Testis (tissue), 3 donors: Measurements from ENCODE around the gene NDST4. TPM values are rescaled to one million over a fixed set of nuclear protein-coding genes. Genes with fewer than 3 reads are reported as not detected.

Experiments
- DNase-seq: peaks from one replicate; pipeline ENCODE4 v3.0.0-alpha.2; 2019
- H3K27ac ChIP-seq, 2 donors: fragments of 200-600 bp; sonication (generic); one replicate each; pipeline ENCODE4 v1.5.1; 2019
- H3K27me3 ChIP-seq: fragments of 200-600 bp; sonication (generic); one replicate; pipeline ENCODE4 v1.5.1; 2019
- H3K36me3 ChIP-seq: fragments of 200-600 bp; sonication (generic); one replicate; pipeline ENCODE4 v1.5.1; 2017; ENCODE audit warnings: low read depth; ENCODE audit errors: missing control alignments
- H3K4me1 ChIP-seq: fragments of 200-600 bp; sonication (generic); one replicate; pipeline ENCODE4 v1.5.1; 2019
- H3K4me3 ChIP-seq, 2 donors: fragments of 200-600 bp; sonication (generic); one replicate each; pipeline ENCODE4 v1.5.1; 2017 to 2019
- H3K9me3 ChIP-seq: fragments of 200-600 bp; sonication (generic); one replicate; pipeline ENCODE4 v1.5.1; 2017
- CTCF ChIP-seq, 3 experiments: fragments of 450-650 bp in 2 of 3; fragments of 200-600 bp in 1 of 3; sonication (generic) in 1 of 3; IDR thresholded peaks; one replicate each; pipeline ENCODE4 v1.5.1; 2016 to 2019; ENCODE audit warnings: antibody characterized with exemption in 3 of 3, mild to moderate bottlenecking in 2 of 3, moderate library complexity in 1 of 3
- POLR2A ChIP-seq: fragments of 450-650 bp; IDR thresholded peaks from one replicate; pipeline ENCODE4 v1.6.1; 2017; ENCODE audit warnings: antibody characterized with exemption, mild to moderate bottlenecking, moderate library complexity
- WGBS, 2 donors: methylation state at CpG; one replicate each; pipeline ENCODE4 v1.1.5; 2018; 5-methylcytosine and 5-hydroxymethylcytosine counted together
- intact Hi-C: fragments of 100-400 bp; cut with DNase I; formaldehyde crosslinking; loops from one replicate; pipeline ENCODE4 v1.15.1; 2023; ENCODE audit warnings: low total_unique reads
- polyA plus RNA-seq: library from polyadenylated mRNA; stranded (reverse); fragments of 350-450 nt; fragmentation: Illumina TruSeq; extraction: RNeasy Lipid Tissue Mini Kit (QIAGEN cat#74804); gene quantifications from one replicate; pipeline ENCODE4 v1.2.3, GENCODE V29; 2014; ENCODE audit warnings: low read depth, low replicate concordance; ENCODE audit not compliant: insufficient read depth
- total RNA-seq, 2 donors: library from RNA; depleted of rRNA; stranded (reverse); fragments of >200 nt; gene quantifications; one replicate each; pipeline ENCODE4 v1.2.3, GENCODE V29; 2016

Gene NDST4
- total and polyA plus RNA-seq, 3 donors from 2014 or later, result 0.41 to 0.99 (median 0.55) TPM

- WGBS, 2 donors, result 79 to 84% methylated on average over 3 of the region's 3 CpGs
- Histone ChIP-seq H3K27ac (no peak overlapping the region), H3K27me3 (no peaks in the 10 kb centered on the region), H3K4me3 (no peak overlapping the region), H3K4me1 (peaks cover 9% of the 10 kb centered on the region), H3K9me3 (no peaks in the 10 kb centered on the region), H3K36me3 (no peaks in the 10 kb centered on the region)
- TF ChIP-seq POLR2A (no peak), CTCF (IDR thresholded peaks at IDR 0.05) (no peak)
- no peak for DNase-seq
- intact Hi-C loops, result no loop called here
These were observed 190.9 kb downstream of the NDST4 start for GRCh38 chr4:114922592-114922933.

- TF ChIP-seq POLR2A, result no peak
- no peak for TF ChIP-seq CTCF (IDR thresholded peaks at IDR 0.05)
- 64 to 70% methylated on average over 13 of the region's 13 CpGs for WGBS, 2 donors
These were observed 191.4 kb downstream of the NDST4 start for GRCh38 chr4:114921790-114922591.

GRCh38 chr4:114921191-114921590 is 192.2 kb downstream of the NDST4 start:
- 49% methylated on average over 3 of the region's 3 CpGs for WGBS, 2 donors

More at GRCh38 chr4:114921790-114922591, 191.4 kb downstream of the NDST4 start:
- no peak for DNase-seq
- no peaks in the 10 kb centered on the region for H3K36me3 ChIP-seq
- intact Hi-C loops, result no loop called here
- peaks cover 9% of the 10 kb centered on the region for H3K4me1 ChIP-seq
- no peak overlapping the region for H3K27ac ChIP-seq
- H3K9me3 ChIP-seq, result no peaks in the 10 kb centered on the region
- no peak overlapping the region for H3K4me3 ChIP-seq
- no peaks in the 10 kb centered on the region for H3K27me3 ChIP-seq

GRCh38 chr4:114911111-114911510 is 202.3 kb downstream of the NDST4 start:
- WGBS, 2 donors, result 97 to 98% methylated on average over 2 of the region's 2 CpGs
- TF ChIP-seq CTCF (IDR thresholded peaks at IDR 0.05) (no peak), POLR2A (no peak)
- H3K27ac ChIP-seq, result no peak overlapping the region
- no peaks in the 10 kb centered on the region for H3K36me3 ChIP-seq
- H3K27me3 ChIP-seq, result no peaks in the 10 kb centered on the region
- no peaks in the 10 kb centered on the region for H3K9me3 ChIP-seq
- intact Hi-C loops, result no loop called here
- no peak overlapping the region for H3K4me3 ChIP-seq
- no peak for DNase-seq
- no peaks in the 10 kb centered on the region for H3K4me1 ChIP-seq

More at GRCh38 chr4:114921191-114921590, 192.2 kb downstream of the NDST4 start:
- no peaks in the 10 kb centered on the region for H3K27me3 ChIP-seq
- intact Hi-C loops, result no loop called here
- no peaks in the 10 kb centered on the region for H3K9me3 ChIP-seq
- H3K36me3 ChIP-seq, result no peaks in the 10 kb centered on the region
- H3K4me1 ChIP-seq, result peaks cover 8% of the 10 kb centered on the region
- DNase-seq, result no peak
- TF ChIP-seq POLR2A (no peak), CTCF (IDR thresholded peaks at IDR 0.05) (no peak)
- no peak overlapping the region for H3K27ac ChIP-seq
- H3K4me3 ChIP-seq, result no peak overlapping the region

- no peak overlapping the region for H3K27ac ChIP-seq
- H3K4me1 ChIP-seq, result no peaks in the 10 kb centered on the region
- no peak for TF ChIP-seq POLR2A
- TF ChIP-seq CTCF (IDR thresholded peaks at IDR 0.05), result no peak
- intact Hi-C loops, result no loop called here
- no peak overlapping the region for H3K4me3 ChIP-seq
- DNase-seq, result no peak
- no peaks in the 10 kb centered on the region for H3K27me3 ChIP-seq
- H3K36me3 ChIP-seq, result no peaks in the 10 kb centered on the region
- 26 to 30% methylated on average over 2 of the region's 2 CpGs for WGBS, 2 donors
- no peaks in the 10 kb centered on the region for H3K9me3 ChIP-seq
These were observed 205.9 kb downstream of the NDST4 start for GRCh38 chr4:114907568-114907967.
